GM19328 (cell line): ENCODE results near the gene TCTN2.

Source experiments
- ATAC-seq: cut with Tn5 transposase; IDR thresholded peaks from one replicate; pipeline ENCODE4 v1.9.1; 2021; ENCODE audit warnings: mild to moderate bottlenecking, moderate library complexity; ENCODE audit not compliant: unreplicated experiment

TCTN2 gene

GRCh38 chr12:123670882-123671728 is at the start of gene TCTN2:
TCTN2 (plus strand) TSS chr12:123671113; CDS start chr12:123671241, 128 bp downstream.
- peak; percentile 96 for ATAC-seq

- no peak for ATAC-seq
Measured at GRCh38 chr12:123621619-123622530, 49.0 kb upstream of the TCTN2 start.

GRCh38 chr12:123633379-123634141 is 37.4 kb upstream of the TCTN2 start, which contains the start of the genes EIF2B1 and GTF2H3:
EIF2B1 (minus strand) TSS chr12:123633686; CDS start chr12:123633557, 129 bp downstream.
GTF2H3 (plus strand) TSS chr12:123633829; CDS start chr12:123633860, 31 bp downstream.
- ATAC-seq: peak; percentile 95

GRCh38 chr12:123634142-123634561 is 36.8 kb upstream of the TCTN2 start:
- ATAC-seq: no peak

GRCh38 chr12:123643911-123644310 is 27.0 kb upstream of the TCTN2 start:
- no peak for ATAC-seq

GRCh38 chr12:123645380-123645779 is 25.5 kb upstream of the TCTN2 start:
- ATAC-seq: no peak

- no peak for ATAC-seq
Measured at GRCh38 chr12:123645878-123646277, 25.0 kb upstream of the TCTN2 start.

GRCh38 chr12:123648401-123648800 is 22.5 kb upstream of the TCTN2 start:
- ATAC-seq: no peak

- no peak for ATAC-seq
Measured at GRCh38 chr12:123654129-123654701, 16.7 kb upstream of the TCTN2 start.

GRCh38 chr12:123655420-123655819 is 15.5 kb upstream of the TCTN2 start:
- ATAC-seq: peak; percentile 77

GRCh38 chr12:123656392-123656791 is 14.5 kb upstream of the TCTN2 start:
- ATAC-seq: no peak

- no peak for ATAC-seq
Measured at GRCh38 chr12:123657211-123657610, 13.7 kb upstream of the TCTN2 start.

- no peak for ATAC-seq
Measured at GRCh38 chr12:123659996-123660727, 10.8 kb upstream of the TCTN2 start.

GRCh38 chr12:123667771-123668170 is 3.1 kb upstream of the TCTN2 start:
- no peak for ATAC-seq

GRCh38 chr12:123671876-123672275 is 963 bp downstream of the TCTN2 start:
- ATAC-seq: no peak

GRCh38 chr12:123675436-123675835 is 4.5 kb downstream of the TCTN2 start:
- ATAC-seq: no peak

- no peak for ATAC-seq
Measured at GRCh38 chr12:123676616-123677320, 5.9 kb downstream of the TCTN2 start.

GRCh38 chr12:123678981-123679380 is 8.1 kb downstream of the TCTN2 start:
- no peak for ATAC-seq

- no peak for ATAC-seq
Measured at GRCh38 chr12:123681605-123682004, 10.7 kb downstream of the TCTN2 start.
